Sigmoid colon (tissue), 7 donors: ENCODE results near the gene ATG7. TPM values are rescaled to one million over a fixed set of nuclear protein-coding genes. Genes with fewer than 3 reads are reported as not detected.

Source experiments
- DNase-seq: peaks from one replicate; pipeline ENCODE4 v3.0.0-alpha.2; 2019
- H3K27ac ChIP-seq, 4 donors: fragments of 200-600 bp; sonication (generic); one replicate each; pipeline ENCODE4 v1.5.1; 2016 to 2019; ENCODE audit warnings: mild to moderate bottlenecking in 1 of 4
- H3K27me3 ChIP-seq, 3 donors: fragments of 200-600 bp; sonication (generic); one replicate each; pipeline ENCODE4 v1.5.1; 2019; ENCODE audit warnings: mild to moderate bottlenecking in 1 of 3
- H3K36me3 ChIP-seq, 4 donors: fragments of 200-600 bp; sonication (generic); one replicate each; pipeline ENCODE4 v1.5.1; 2016 to 2019
- H3K4me1 ChIP-seq, 4 donors: fragments of 200-600 bp; sonication (generic); one replicate each; pipeline ENCODE4 v1.5.1; 2017 to 2019
- H3K4me3 ChIP-seq, 4 donors: fragments of 200-600 bp; sonication (generic); one replicate each; pipeline ENCODE4 v1.5.1; 2017 to 2019; ENCODE audit warnings: mild to moderate bottlenecking in 2 of 4, moderate library complexity in 1 of 4
- H3K9me3 ChIP-seq, 4 donors: fragments of 200-600 bp in 3 of 4; sonication (generic) in 3 of 4; one replicate each; pipeline versions ENCODE4 v1.5.1 to v1.6.1; 2013 to 2019
- CTCF ChIP-seq, 4 experiments: fragments of 450-650 bp in 3 of 4; fragments of 200-600 bp in 1 of 4; IDR thresholded peaks; one replicate each; pipeline ENCODE4 v1.5.1; 2016 to 2019; ENCODE audit warnings: antibody characterized with exemption in 4 of 4, mild to moderate bottlenecking in 3 of 4, moderate library complexity in 2 of 4
- EP300 ChIP-seq, 4 donors: sonication (generic); formaldehyde crosslinking; IDR thresholded peaks; one replicate each; pipeline ENCODE4 v1.6.1; 2017; ENCODE audit warnings: antibody characterized with exemption in 4 of 4
- POLR2A ChIP-seq, 2 donors: fragments of 450-650 bp; IDR thresholded peaks; one replicate each; pipeline ENCODE4 v1.6.1; 2016; ENCODE audit warnings: antibody characterized with exemption in 2 of 2, mild to moderate bottlenecking in 2 of 2, moderate library complexity in 2 of 2
- POLR2AphosphoS5 ChIP-seq, 4 donors: sonication (generic); formaldehyde crosslinking; IDR thresholded peaks; one replicate each; pipeline ENCODE4 v1.6.1; 2017; ENCODE audit warnings: antibody characterized with exemption in 4 of 4
- WGBS, 2 donors: extraction: QIAGEN DNeasy Blood & Tissue Kit; methylation state at CpG; one replicate each; pipeline ENCODE4 v1.1.7; 2013; 5-methylcytosine and 5-hydroxymethylcytosine counted together
- intact Hi-C: fragments of 100-400 bp; cut with DNase I; formaldehyde crosslinking; loops from one replicate; pipeline ENCODE4 v1.15.1; 2023
- polyA plus RNA-seq, 3 donors: library from polyadenylated mRNA; stranded (reverse); fragments of 200-250 nt; gene quantifications; one replicate each; pipeline ENCODE4 v1.2.3, GENCODE V29; 2013
- total RNA-seq, 4 donors: library from RNA; depleted of rRNA; stranded (reverse); fragments of >200 nt; gene quantifications; one replicate each; pipeline ENCODE4 v1.1.0, GENCODE V29; 2016
- donor health status: healthy with polysubstance abuse.
- donor health status: Bipolar disorder and iron deficiency.
- donor health status: healthy.

The ATG7 gene
- total and polyA plus RNA-seq, 7 donors = 12.5 to 62.9 (median 34.8) TPM

GRCh38 chr3:11392860-11393114, 120.6 kb downstream of the ATG7 start:
- Histone ChIP-seq H3K27ac (no peak overlapping the region), H3K27me3 (no peaks in the 10 kb centered on the region), H3K4me1 (peaks cover 0 to 21% (median 16%) of the 10 kb centered on the region in 4 donors), H3K4me3 (no peak overlapping the region), H3K9me3 (no peaks in the 10 kb centered on the region), H3K36me3 (no peaks in the 10 kb centered on the region)
- TF ChIP-seq POLR2AphosphoS5 (IDR thresholded peaks at IDR 0.05) (no peak), CTCF (IDR thresholded peaks at IDR 0.05) (no peak), POLR2A (IDR thresholded peaks at IDR 0.05) (no peak), EP300 (IDR thresholded peaks at IDR 0.05) (no peak)
- 95 to 96% methylated on average over 2 of the region's 2 CpGs for WGBS, 2 donors
- DNase-seq = no peak
- intact Hi-C loops = no loop called here

GRCh38 chr3:11393401-11393800, 121.2 kb downstream of the ATG7 start:
- H3K4me3 ChIP-seq = no peak overlapping the region
- no peak overlapping the region for H3K27ac ChIP-seq
- no peak for DNase-seq
- intact Hi-C loops = no loop called here
- no peak for TF ChIP-seq CTCF (IDR thresholded peaks at IDR 0.05)
- no peak for TF ChIP-seq POLR2A (IDR thresholded peaks at IDR 0.05)
- TF ChIP-seq POLR2AphosphoS5 (IDR thresholded peaks at IDR 0.05) = no peak
- no peak for TF ChIP-seq EP300 (IDR thresholded peaks at IDR 0.05)
- no peaks in the 10 kb centered on the region for H3K36me3 ChIP-seq
- H3K27me3 ChIP-seq = no peaks in the 10 kb centered on the region
- WGBS, 2 donors = 97 to 100% methylated on average over 3 of the region's 3 CpGs
- peaks cover 0 to 21% (median 16%) of the 10 kb centered on the region in 4 donors for H3K4me1 ChIP-seq
- H3K9me3 ChIP-seq = no peaks in the 10 kb centered on the region

GRCh38 chr3:11394392-11394791, 122.2 kb downstream of the ATG7 start:
- 25 to 73% methylated on average over 4 of the region's 4 CpGs for WGBS, 2 donors
- Histone ChIP-seq H3K27me3 (no peaks in the 10 kb centered on the region), H3K4me3 (no peak overlapping the region), H3K36me3 (no peaks in the 10 kb centered on the region), H3K27ac (no peak overlapping the region), H3K9me3 (no peaks in the 10 kb centered on the region), H3K4me1 (peaks cover 0 to 21% (median 16%) of the 10 kb centered on the region in 4 donors)
- no peak for DNase-seq
- TF ChIP-seq CTCF (IDR thresholded peaks at IDR 0.05) = no peak
- no peak for TF ChIP-seq EP300 (IDR thresholded peaks at IDR 0.05)
- no peak for TF ChIP-seq POLR2AphosphoS5 (IDR thresholded peaks at IDR 0.05)
- no peak for TF ChIP-seq POLR2A (IDR thresholded peaks at IDR 0.05)
- intact Hi-C loops = no loop called here

GRCh38 chr3:11400213-11400612, 128.0 kb downstream of the ATG7 start:
- no peak overlapping the region for H3K4me3 ChIP-seq
- no peaks in the 10 kb centered on the region for H3K36me3 ChIP-seq
- H3K27me3 ChIP-seq = no peaks in the 10 kb centered on the region
- no peak for DNase-seq
- no peak overlapping the region for H3K27ac ChIP-seq
- 78 to 79% methylated on average over 4 of the region's 4 CpGs for WGBS, 2 donors
- TF ChIP-seq CTCF (IDR thresholded peaks at IDR 0.05) (no peak), POLR2AphosphoS5 (IDR thresholded peaks at IDR 0.05) (no peak), POLR2A (IDR thresholded peaks at IDR 0.05) (no peak), EP300 (IDR thresholded peaks at IDR 0.05) (no peak)
- no peaks in the 10 kb centered on the region for H3K4me1 ChIP-seq
- intact Hi-C loops = no loop called here
- no peaks in the 10 kb centered on the region for H3K9me3 ChIP-seq

DNA sequence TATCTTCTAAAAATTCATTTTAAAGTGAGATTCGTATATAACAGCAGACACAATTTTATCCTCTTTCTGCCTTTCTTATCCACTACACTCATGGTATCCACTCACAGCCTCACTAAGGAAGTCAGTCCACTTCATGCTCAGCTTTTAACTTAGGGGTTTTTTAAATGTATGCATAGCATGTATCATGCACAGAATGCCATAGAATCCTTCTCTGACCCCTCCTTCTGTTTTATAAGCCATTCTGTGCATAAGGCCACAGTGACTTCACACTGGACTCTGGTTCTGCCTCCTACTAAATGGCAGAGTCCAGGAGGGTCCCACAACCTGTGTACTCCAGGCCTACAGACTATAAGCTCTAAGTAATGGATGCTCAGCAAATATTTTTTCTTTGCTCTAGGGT, 129.2 kb downstream of the ATG7 start:
- 78 to 87% methylated on average over 1 of the region's 1 CpG for WGBS, 2 donors
- peaks cover 0 to under 1% (median 0%) of the 10 kb centered on the region in 4 donors for H3K36me3 ChIP-seq
- H3K9me3 ChIP-seq = no peaks in the 10 kb centered on the region
- intact Hi-C loops = no loop called here
- no peaks in the 10 kb centered on the region for H3K27me3 ChIP-seq
- DNase-seq = no peak
- no peaks in the 10 kb centered on the region for H3K4me1 ChIP-seq
- no peak overlapping the region for H3K4me3 ChIP-seq
- TF ChIP-seq POLR2AphosphoS5 (IDR thresholded peaks at IDR 0.05) (no peak), EP300 (IDR thresholded peaks at IDR 0.05) (no peak), POLR2A (IDR thresholded peaks at IDR 0.05) (no peak), CTCF (IDR thresholded peaks at IDR 0.05) (no peak)
- H3K27ac ChIP-seq = no peak overlapping the region
